HG03103 (cell line): ENCODE results near the gene ASIC1.

Source experiments
- ATAC-seq: cut with Tn5 transposase; IDR thresholded peaks from one replicate; pipeline ENCODE4 v1.9.1; 2021; ENCODE audit warnings: low read depth; ENCODE audit not compliant: unreplicated experiment

The ASIC1 gene

DNA sequence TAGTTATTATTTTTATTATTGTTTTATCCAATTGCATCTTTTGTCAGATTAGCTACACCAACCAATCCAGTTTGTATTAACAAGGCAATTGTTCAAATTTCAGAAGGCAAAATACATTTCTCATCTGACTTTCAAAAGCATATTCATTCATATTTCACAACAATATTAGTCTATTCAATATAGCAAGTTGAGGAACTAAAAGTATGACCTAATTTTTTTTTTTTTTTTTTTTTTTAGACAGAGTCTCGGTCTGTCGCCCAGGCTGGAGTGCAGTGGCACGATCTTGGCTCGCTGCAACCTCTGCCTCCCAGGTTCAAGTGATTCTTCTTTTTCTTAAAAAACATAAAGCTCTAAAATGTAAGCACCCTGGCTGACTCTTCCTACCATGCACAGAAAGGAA lies 71.9 kb downstream of the ASIC1 start:
- ATAC-seq: no peak

DNA sequence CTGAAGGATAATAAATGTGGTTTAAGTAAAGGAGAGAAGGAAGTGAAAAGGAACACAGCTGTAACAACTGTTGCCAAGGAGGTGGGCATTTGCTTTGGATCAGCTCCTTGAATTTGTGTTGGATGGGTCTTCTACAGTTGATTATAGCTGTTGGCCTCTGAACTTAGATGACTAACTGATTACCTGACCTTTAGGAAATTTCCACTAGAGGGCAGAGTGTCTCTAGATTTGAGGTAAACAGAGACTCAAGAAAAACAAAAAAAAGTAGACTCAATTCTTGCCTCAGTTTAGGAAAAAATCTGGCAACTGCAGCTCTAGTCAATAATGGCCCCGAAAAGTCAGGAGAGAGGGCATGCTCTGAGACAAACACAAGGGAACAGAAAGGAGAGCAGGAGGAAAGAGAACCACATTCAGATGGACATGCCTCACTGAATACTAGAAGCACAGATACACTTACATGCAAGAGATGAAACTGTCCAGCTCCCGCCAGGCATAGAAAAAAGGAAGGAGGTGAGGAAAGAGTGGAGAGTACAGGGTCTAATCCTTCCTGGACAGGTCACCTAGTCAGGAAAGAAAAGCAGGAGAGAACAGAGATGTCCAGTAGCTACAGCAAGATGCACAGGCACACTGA lies 75.2 kb downstream of the ASIC1 start:
- ATAC-seq: no peak
